ENCODE measurements around the gene SEC14L1.

- no peak for TF ChIP-seq HDAC2 (IDR thresholded peaks at IDR 0.05; ENCODE audit: borderline replicate concordance in 1 of 2, low read depth in 2 of 2, low read length in 2 of 2)
- TF ChIP-seq POLR2AphosphoS5 (IDR thresholded peaks at IDR 0.05; ENCODE audit: low read depth, low read length) = no peak
- no peak for TF ChIP-seq CTCF (IDR thresholded peaks at IDR 0.05; ENCODE audit: control extremely low read depth in 1 of 3, insufficient read depth in 1 of 3, low read depth in 1 of 3, low read length in 3 of 3)
- TF ChIP-seq HDAC6 (IDR thresholded peaks at IDR 0.05; ENCODE audit: low read depth, low read length) = no peak
- TF ChIP-seq CHD1 (IDR thresholded peaks at IDR 0.05; ENCODE audit: low read depth, low read length) = no peak
- TF ChIP-seq KDM5A (IDR thresholded peaks at IDR 0.05; ENCODE audit: low read length) = no peak
These were observed 68.6 kb downstream of the SEC14L1 start for GRCh38 chr17:77209330-77209748.
